NOMO-1 treated with dmso at 0.1 percent for 144 hours (cell line): ENCODE measurements around the gene FRYL.

Experiments used
- DNase-seq: peaks from one replicate; lab custom pipeline; 2025; ENCODE audit not compliant: unreplicated experiment; lab: John Stamatoyannopoulos, UW

The FRYL gene

GRCh38 chr4:48566034-48566384, 214.1 kb downstream of the FRYL start:
- no peak for DNase-seq

GRCh38 chr4:48565362-48566033, 214.6 kb downstream of the FRYL start:
- DNase-seq = no peak

- DNase-seq = no peak
These were observed 215.9 kb downstream of the FRYL start for GRCh38 chr4:48564151-48564550.

GRCh38 chr4:48558819-48559218, 221.3 kb downstream of the FRYL start:
- no peak for DNase-seq

GRCh38 chr4:48558026-48558425, 222.1 kb downstream of the FRYL start:
- no peak for DNase-seq

- no peak for DNase-seq
These were observed 222.6 kb downstream of the FRYL start for GRCh38 chr4:48557478-48557877.

GRCh38 chr4:48556268-48556667, 223.8 kb downstream of the FRYL start:
- DNase-seq = no peak

GRCh38 chr4:48554606-48555005, 225.5 kb downstream of the FRYL start:
- DNase-seq = no peak

GRCh38 chr4:48553720-48554119, 226.4 kb downstream of the FRYL start:
- DNase-seq = no peak

GRCh38 chr4:48546336-48546735, 233.7 kb downstream of the FRYL start:
- DNase-seq = peak; percentile 2

- DNase-seq = no peak
These were observed 236.3 kb downstream of the FRYL start for GRCh38 chr4:48543796-48544195.

- no peak for DNase-seq
These were observed 237.2 kb downstream of the FRYL start for GRCh38 chr4:48542888-48543287.

- no peak for DNase-seq
These were observed 240.5 kb downstream of the FRYL start for GRCh38 chr4:48539597-48539996.

- no peak for DNase-seq
These were observed 241.7 kb downstream of the FRYL start for GRCh38 chr4:48538358-48538757.

- DNase-seq = no peak
These were observed 253.7 kb downstream of the FRYL start for GRCh38 chr4:48526406-48526805.

GRCh38 chr4:48518143-48518542, 261.9 kb downstream of the FRYL start:
- DNase-seq = no peak

GRCh38 chr4:48509543-48509942, 270.5 kb downstream of the FRYL start:
- DNase-seq = no peak

GRCh38 chr4:48506716-48507115, 273.4 kb downstream of the FRYL start:
- DNase-seq = no peak

GRCh38 chr4:48504352-48504751, 275.7 kb downstream of the FRYL start:
- DNase-seq = no peak

- DNase-seq = no peak
These were observed 276.1 kb downstream of the FRYL start for GRCh38 chr4:48504026-48504330.

- no peak for DNase-seq
These were observed 276.6 kb downstream of the FRYL start for GRCh38 chr4:48503233-48504025.

GRCh38 chr4:48499551-48500066, 280.5 kb downstream of the FRYL start:
- DNase-seq = no peak

- DNase-seq = no peak
These were observed 281.2 kb downstream of the FRYL start for GRCh38 chr4:48498895-48499294.
